Measurements from ENCODE around the gene MISP3.
"Not testable (repeated sequence)": the region's sequence is repeated elsewhere in the genome, so short reads cannot be mapped to it uniquely, and the experiment has no call there.

Gene MISP3

GRCh38 chr19:14072535-14073260 lies at the start of gene MISP3:
Gene MISP3, plus strand, starts transcription at chr19:14072786. Its CDS starts 524 bp downstream, at chr19:14073310.
- no peak for DNase-seq (ENCODE audit: low read depth, low spot score)

GRCh38 chr19:14023404-14024235 lies 49.0 kb upstream of the MISP3 start:
- no peak for DNase-seq (ENCODE audit: low read depth, low spot score)

GRCh38 chr19:14026652-14027192 lies 45.9 kb upstream of the MISP3 start:
- DNase-seq (ENCODE audit: low read depth, low spot score): not testable (repeated sequence)

GRCh38 chr19:14027856-14028450 lies 44.6 kb upstream of the MISP3 start, which contains the start of gene RLN3:
Gene RLN3, plus strand, starts transcription at chr19:14028148. Its CDS starts 57 bp downstream, at chr19:14028205.
- no peak for DNase-seq (ENCODE audit: low read depth, low spot score)

- DNase-seq (ENCODE audit: low read depth, low spot score): no peak
Measured at GRCh38 chr19:14028901-14029300, 43.7 kb upstream of the MISP3 start.

GRCh38 chr19:14030997-14031718 lies 41.4 kb upstream of the MISP3 start:
- DNase-seq (ENCODE audit: low read depth, low spot score): no peak

GRCh38 chr19:14031719-14032480 lies 40.7 kb upstream of the MISP3 start, which contains the start of gene IL27RA:
Gene IL27RA, plus strand, starts transcription at chr19:14031762. Its CDS starts 111 bp downstream, at chr19:14031873.
- no peak for DNase-seq (ENCODE audit: low read depth, low spot score)

GRCh38 chr19:14033946-14034345 lies 38.6 kb upstream of the MISP3 start:
- no peak for DNase-seq (ENCODE audit: low read depth, low spot score)

GRCh38 chr19:14035159-14035558 lies 37.4 kb upstream of the MISP3 start:
- DNase-seq (ENCODE audit: low read depth, low spot score): not testable (repeated sequence)

GRCh38 chr19:14035706-14036105 lies 36.9 kb upstream of the MISP3 start:
- DNase-seq (ENCODE audit: low read depth, low spot score): no peak

GRCh38 chr19:14039181-14039580 lies 33.4 kb upstream of the MISP3 start:
- no peak for DNase-seq (ENCODE audit: low read depth, low spot score)

- DNase-seq (ENCODE audit: low read depth, low spot score): peak; percentile 67
Measured at GRCh38 chr19:14042659-14043608, 29.7 kb upstream of the MISP3 start.

GRCh38 chr19:14047866-14048265 lies 24.7 kb upstream of the MISP3 start:
- DNase-seq (ENCODE audit: low read depth, low spot score): not testable (repeated sequence)

- no peak for DNase-seq (ENCODE audit: low read depth, low spot score)
Measured at GRCh38 chr19:14048443-14049153, 24.0 kb upstream of the MISP3 start.

GRCh38 chr19:14050512-14050911 lies 22.1 kb upstream of the MISP3 start:
- no peak for DNase-seq (ENCODE audit: low read depth, low spot score)

- not testable (repeated sequence) for DNase-seq (ENCODE audit: low read depth, low spot score)
Measured at GRCh38 chr19:14050961-14051360, 21.6 kb upstream of the MISP3 start.

- DNase-seq (ENCODE audit: low read depth, low spot score): no peak
Measured at GRCh38 chr19:14051980-14052379, 20.6 kb upstream of the MISP3 start.

GRCh38 chr19:14052470-14052869 lies 20.1 kb upstream of the MISP3 start:
- DNase-seq (ENCODE audit: low read depth, low spot score): no peak

GRCh38 chr19:14053032-14053431 lies 19.6 kb upstream of the MISP3 start:
- no peak for DNase-seq (ENCODE audit: low read depth, low spot score)
